ENCODE measurements around the gene PXDN.
"Not testable (repeated sequence)": the region's sequence is repeated elsewhere in the genome, so short reads cannot be mapped to it uniquely, and the experiment has no call there.

The PXDN gene

DNA sequence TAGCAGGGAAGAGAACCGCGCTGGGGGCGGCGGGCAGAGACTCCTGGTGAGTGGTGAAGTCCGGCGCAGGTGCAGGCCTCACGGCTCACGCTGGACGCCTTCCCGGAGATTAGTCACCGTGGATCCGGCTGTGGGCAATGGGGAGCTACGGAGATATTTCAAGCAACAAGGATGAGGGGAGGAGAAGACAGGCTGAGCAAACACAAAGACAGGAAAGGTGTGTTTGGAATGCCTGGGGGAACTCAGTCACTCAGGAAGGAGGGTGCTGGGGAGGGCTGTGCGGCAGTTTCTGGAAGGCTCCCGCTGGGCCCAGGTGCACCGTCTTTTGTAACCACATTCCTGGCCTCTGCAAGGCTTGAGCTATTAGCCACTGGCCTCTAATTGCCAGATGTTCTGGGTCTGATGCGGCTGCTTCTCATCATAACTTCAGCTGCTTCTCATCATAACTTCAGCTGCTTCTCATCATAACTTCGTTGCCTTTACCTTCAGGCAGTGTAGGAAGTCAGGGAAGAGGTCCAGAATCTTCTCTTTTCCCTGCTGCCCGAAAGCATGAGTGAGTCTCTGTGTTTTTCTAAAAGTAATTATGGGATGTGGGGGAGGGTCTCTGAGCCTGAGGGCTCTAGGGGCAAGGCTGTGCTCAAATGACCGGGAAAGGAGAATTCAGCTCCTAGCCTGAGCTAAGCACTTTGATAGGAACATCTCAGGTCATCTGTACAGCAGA, 118.9 kb downstream of the PXDN start:
- FAIRE-seq, result no peak

DNA sequence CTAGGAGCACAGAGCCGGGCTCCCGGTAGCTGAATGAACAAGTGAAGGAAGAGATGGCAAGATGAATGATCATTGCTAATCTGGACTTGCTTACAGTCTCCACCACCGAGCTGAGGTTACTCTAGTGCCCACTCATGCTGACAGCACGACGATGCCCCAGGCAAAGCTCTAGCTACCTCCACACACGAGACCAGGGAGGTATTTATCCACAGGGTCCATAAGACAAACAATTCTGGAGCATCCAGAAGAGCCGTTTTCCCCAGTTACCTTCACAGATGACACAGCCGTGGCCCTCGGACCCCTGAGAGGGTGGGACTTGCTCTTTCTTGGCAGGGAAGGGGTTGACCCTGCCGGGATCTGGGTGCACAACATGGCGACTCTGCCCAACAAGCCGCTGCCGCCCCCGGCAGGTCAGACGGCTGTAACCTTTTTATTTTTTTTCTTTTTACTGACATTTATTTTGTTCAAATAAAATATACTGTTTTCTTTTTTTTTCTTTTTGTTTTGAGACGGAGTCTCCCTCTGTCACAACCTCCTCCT, 120.3 kb downstream of the PXDN start:
- FAIRE-seq, result no peak

DNA sequence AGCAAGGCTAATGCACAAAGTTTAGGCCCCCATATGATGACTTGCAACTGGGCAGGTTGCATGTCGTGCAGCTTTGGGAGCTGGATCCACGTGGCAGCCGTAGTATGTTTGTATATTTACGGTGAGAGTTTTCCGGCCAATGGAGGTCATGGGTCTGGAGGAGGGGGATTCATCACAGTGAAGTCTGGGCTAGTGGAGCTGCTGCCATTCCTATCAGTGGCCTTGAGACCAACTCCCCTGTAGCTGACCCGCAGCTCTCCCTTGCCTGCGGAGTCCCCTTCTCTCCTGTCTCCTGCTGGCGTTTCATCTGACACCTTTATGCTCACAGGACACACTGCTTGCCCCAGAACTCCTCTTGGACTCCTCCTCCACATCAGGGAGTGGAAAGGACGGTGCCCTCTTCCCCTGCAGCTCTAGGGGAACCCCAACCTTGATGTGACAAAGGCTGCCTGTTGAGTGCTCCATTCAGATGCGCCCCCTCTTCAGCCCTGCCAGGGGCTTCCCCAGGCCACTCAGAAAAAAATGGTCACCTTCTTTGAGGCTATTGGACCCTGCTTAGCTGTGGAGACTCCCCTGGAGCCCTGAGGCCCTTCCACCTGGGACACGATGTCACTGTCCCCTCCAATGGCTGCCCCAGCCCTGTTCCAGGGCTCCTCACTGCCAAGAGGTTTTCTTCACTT, 121.7 kb downstream of the PXDN start:
- FAIRE-seq, result no peak

DNA sequence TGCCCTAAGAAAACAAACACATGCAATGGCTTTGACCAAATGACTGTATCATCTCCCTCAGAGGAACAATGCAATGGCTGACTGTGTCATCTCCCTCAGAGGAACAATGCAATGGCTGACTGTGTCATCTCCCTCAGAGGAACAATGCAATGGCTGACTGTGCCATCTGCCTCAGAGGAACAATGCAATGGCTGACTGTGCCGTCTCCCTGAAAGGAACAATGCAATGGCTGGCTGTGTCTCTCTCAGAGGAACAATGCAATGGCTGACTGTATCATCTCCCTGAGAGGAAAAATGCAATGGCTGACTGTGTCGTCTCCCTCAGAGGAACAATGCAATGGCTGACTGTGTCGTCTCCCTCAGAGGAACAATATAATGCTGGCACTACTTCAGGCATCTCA, 122.3 kb downstream of the PXDN start:
- not testable (repeated sequence) for FAIRE-seq

DNA sequence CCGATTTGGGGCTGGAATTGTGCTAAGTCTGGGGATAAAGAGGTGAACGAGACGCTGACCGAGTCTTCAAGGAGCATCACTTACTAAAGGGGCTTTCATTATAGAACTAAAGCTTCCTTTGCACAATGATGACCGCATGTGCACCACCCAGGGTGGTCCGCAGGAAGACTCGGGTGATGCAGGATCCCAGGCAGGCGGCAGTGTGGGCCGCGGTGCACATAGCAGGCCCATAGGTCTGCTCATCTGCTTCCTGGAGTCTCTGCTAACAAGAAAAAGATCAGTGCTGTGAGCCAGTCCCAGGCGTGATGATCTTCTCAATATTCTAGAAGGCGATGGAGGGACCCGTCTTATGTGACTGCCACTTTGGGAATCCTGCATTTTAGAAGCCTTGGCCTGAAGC, 122.8 kb downstream of the PXDN start:
- FAIRE-seq, result no peak

DNA sequence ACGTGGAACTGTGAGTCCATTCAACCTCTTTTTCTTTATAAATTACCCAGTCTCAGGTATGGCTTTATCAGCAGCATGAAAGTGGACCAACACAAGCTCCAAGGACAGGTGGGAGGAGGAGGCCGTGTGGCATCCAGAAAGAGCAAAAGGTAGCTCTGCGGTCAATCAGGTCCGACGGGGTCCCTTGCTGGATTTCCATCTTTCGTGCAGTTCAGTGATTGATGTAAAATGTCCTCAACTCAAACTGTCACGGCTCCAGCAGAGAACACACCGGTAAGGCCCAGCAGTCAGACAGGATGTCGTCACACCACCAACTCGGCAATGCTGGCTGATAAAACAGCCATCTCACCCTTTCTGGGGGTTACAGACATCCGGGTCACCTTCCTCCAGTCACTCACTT, 123.3 kb downstream of the PXDN start:
- no peak for FAIRE-seq

DNA sequence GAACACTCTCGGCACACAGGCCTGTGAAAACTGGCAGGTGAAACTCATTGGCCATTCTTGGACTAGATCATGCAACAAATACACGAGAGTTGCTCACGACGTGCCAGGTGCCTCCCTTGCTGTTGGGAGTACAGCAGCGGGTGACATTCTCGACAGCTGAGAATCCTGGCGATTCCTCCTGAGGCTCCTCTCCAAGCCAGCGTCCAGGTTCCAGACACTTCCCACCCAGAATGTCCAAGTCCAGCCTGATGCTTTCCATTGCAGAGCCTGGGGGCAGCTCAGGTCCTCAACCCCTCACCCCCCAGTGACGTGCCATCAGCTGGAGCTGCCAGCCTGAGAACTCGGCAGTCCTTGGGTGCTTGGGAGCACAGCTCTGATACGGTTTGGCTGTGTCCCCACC, 124.2 kb downstream of the PXDN start:
- no peak for FAIRE-seq

DNA sequence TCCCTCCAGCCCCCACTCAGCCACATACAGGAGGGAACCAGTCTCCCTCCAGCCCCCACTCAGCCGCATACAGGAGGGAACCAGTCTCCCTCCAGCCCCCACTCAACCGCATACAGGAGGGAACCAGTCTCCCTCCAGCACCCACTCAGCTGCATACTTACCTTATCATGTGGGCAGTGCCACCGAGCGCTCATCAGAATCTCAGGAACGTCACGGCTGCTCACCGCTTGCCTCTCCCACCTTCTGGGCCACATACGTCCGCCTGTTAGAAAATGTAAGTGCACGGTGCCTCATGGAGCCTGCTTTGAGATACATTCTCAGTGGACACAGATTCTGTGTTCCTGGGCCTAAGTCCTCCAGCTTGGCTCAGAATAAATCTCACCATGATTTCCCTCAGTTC, 124.8 kb downstream of the PXDN start:
- FAIRE-seq, result no peak

DNA sequence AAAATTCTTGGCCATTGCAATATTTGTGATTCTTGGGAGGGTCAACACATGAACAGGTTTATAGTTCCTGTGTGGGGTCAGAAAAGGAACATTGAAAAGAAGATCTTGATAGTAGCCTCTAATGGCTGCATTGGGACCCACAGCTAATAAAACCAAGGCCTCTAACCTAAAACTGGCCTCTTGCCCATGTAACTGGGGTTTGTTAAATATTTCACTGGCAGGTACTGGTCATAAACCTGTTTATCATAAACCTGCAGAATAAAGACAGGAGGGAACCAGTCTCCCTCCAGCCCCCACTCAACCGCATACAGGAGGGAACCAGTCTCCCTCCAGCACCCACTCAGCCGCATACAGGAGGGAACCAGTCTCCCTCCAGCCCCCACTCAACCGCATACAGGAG, 125.3 kb downstream of the PXDN start:
- no peak for FAIRE-seq

DNA sequence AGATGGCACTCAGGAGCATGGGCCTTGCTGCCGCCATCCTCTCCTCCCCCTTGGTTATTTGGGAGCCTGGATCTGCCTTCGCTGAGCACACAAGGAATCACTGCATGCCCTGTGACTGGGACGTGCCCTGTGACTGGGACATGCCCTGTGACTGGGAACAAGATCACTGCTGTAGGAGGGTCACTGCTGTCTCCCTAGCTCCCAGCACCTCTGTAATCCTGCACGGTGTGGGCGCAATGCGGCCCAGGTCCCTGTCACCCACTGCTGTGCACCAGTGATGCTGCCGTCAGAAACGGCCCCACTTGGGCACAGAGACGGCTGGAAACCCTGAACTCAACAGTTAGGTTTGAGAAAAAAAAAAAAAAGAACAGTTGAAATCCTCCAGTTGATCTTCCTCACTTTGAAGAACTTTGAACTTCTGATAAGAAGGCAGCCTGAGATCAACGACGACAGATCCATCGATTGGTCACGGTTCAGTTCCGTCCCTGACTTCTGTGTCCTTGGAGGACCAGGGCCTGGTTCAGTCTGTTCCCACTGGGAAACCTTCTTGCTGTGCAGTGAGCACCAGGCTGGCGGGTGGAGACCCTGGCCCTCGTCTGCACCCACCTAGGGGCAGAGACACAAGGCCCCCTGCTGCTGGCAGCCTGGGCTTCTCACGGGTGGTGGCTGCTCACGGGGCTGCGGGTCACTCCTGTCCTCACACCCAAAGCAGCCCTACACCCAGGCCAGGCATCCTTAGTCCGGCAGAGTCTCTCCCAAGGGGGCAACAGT, 125.9 kb downstream of the PXDN start:
- FAIRE-seq, result no peak

DNA sequence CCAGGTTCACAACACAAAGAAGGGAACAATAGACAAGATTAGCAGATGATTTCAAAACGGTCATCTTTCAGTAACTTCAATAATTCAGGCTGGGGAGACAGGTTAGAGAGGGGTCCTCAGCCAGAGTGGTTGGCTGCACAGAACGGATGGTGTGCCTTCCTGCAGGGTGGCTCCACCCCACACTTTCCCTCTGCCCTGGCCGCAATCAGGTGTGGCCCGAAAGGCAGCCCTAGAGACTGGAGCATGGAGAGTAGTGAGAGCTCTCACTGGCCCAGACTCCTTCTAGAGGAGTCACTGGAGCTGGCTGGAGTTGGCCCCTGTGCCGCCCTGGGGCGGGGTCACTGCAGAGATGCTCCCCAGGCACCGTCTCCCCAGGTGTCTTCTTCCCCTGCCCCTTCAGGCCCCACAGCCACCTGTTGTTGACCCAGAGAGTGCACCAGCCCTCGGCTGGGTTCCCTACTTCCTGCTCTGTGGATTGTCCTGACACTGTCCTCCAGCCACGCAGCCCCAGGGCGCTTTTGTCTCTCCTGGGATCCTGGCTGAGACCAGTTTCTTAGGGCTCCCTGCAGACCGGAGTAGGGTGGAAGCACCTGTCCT, 126.8 kb downstream of the PXDN start:
- no peak for FAIRE-seq

DNA sequence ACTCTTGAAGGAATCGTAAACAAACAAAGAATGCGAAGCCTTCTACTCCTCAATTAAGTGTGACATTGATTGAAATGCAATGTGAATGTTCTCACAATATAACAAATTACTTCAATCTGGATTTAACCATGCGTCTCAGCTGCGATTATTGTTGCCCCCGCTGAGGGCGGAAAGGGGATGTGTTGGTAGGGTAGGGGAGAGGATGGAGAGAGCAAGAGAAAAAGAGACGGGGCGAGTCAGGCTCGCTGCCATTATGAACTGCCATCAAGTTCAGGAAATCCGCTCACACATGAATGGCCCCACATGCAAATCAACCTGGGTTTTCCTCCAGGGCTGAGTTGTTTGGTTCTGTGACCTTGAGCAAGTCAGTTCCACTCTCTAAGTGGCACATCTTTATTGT, 129.8 kb downstream of the PXDN start:
- FAIRE-seq, result no peak

DNA sequence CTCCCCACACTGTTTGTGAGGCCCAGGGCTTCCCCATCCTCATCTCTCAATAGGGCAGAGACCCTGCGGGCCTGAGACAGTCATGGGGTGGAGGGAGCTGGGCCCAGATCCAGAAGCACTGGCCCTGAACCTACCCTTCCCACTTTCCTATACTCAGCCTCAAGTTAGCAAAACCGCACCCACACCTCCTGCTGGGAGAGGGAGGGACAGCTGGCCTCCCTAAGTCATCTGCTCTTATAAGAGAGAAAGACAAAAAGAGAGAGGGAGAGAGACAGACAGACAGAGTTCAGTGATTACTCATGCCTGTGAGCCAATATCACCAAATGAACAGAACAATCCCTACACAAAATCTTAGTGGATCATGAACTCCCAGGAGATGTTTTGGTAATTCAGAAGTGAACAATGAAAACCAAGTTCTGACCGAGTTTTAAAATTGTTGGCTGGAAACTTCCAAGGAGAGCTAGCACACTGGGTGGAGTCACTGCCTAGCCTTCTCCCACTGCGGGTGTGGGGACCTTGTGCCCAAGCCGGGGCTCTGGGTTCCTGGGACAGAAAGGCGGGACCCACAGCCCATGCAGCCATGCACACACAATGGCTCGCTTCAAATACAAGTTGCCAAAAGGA, 130.5 kb downstream of the PXDN start:
- FAIRE-seq, result no peak

DNA sequence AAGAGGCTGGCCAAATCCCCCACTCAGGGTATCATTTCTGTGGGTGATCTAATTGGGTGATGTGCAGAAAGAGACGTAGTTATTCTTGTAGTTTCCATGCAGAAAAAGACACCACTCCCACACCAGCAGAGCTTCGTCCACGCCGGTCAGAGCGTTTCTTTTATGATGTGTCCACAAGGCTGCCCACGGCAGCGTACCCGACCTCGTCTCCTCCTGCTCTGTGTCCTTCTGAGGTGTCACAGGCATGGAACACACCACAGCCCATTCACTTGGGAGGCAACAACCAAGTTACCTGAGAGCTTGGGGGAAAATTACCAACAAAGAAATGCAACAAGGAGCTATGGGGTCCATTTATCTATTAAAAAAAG, 131.3 kb downstream of the PXDN start:
- FAIRE-seq, result no peak

DNA sequence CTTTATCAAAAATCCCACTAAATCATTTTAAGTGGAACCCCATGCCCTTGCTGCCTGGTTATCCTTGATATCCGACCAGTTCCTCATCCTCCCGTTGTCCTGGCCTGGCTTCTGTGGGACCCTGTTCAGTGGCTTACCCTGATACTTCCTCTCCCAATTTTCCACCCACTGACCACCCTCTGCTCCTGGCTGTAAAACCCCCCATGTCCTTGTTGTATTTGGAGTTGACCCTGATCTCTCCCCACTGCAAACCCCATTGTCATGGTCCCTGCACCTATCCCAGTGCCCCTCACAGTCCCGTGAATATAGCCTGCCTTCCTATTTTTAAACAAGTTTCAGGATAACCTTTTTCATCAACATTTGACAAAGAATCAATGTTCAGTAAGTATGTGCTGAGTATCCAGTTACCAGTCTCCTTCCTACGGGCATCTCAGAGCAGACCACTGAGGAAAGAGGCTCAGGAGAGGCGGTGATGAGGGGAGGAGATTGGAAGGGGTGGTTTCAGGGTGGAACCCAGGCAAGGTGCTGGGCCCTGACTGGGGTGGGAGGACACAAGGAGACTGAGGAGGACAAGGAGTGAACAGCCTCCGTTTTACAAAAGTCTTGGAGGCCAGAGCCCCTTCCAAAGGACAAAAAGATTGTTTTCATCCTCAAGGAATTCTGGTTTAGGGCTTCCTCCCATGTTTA, 131.8 kb downstream of the PXDN start:
- FAIRE-seq, result no peak

DNA sequence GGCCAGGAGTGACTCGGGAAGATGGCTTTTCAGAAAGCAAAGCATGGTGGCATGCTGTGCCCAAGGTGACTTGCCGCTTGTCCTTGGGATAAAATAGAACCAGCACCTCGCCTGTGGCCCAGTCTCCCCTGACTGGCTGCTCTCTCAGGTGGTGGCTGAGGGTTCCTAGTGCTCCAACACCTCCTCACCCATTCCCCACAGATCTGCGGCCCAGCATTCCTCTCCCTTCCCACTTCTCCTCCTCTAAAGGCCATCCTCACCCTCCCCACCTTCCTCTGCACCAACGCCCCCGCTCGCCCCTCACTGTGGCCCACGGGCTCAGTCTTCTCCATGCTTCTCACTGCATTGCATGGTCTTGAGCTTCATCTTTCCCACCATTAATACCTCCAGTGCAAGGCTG, 132.4 kb downstream of the PXDN start:
- FAIRE-seq, result no peak

DNA sequence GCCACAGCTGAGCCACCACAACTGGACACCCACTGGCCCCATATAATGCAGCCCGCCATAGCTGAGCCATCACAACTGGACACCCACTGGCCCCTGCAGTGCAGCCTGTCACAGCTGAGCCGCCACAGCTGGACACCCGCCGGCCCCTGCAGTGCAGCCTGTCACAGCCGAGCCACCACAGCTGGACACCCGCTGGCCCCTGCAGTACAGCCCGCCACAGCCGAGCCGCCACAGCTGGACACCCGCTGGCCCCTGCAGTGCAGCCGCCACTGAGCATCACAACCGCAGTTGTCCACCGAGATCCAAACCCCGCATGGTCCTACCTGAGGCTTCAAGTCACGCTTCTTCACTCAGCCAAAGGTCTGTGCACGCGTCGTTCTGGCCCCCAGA, 134.2 kb downstream of the PXDN start:
- FAIRE-seq, result no peak

DNA sequence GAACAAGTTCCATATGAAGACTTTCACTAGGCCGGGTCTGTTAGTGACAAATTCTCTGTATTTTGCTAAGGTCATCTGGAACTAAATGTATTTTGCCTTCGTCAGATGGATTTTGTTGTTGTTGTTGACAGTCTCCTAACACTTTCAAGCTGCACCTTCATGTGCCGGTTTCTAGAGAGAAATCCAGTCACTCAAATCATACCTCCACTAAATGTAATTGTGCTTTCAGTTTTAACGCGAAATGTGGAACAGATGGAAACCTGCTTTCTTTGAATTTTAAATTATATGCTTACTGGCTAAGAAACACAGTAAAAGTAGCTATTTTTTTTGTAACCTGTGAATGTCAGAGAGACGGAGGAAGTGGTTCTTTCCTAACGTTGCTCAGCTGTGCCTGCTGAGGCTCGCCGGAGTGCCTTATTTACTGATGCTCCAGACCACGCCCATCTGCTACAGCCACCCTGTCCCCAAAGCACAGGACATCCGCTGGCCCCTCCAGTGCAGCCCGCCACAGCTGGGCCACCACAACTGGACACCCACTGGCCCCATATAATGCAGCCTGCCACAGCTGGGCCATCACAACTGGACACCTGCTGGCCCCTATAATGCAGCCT, 134.7 kb downstream of the PXDN start:
- no peak for FAIRE-seq

DNA sequence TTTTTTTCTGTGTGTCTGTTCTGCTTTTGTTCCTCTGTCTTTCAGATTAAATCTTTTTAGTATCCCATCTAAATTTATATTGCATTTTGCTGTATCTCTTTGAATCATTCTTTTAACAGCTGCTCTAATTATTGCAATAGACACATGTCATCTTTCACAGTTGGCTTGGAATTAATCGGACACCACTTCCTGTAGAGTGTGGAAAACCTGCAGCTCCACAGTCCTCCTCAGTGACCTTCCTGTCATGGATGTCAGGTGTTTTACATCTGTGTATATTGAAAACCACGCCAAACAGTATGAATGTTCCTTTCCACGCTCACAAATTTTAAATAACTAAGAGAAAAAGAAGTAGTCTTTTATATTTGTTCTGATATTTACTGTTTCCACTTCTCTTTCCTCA, 135.3 kb downstream of the PXDN start:
- FAIRE-seq, result no peak

DNA sequence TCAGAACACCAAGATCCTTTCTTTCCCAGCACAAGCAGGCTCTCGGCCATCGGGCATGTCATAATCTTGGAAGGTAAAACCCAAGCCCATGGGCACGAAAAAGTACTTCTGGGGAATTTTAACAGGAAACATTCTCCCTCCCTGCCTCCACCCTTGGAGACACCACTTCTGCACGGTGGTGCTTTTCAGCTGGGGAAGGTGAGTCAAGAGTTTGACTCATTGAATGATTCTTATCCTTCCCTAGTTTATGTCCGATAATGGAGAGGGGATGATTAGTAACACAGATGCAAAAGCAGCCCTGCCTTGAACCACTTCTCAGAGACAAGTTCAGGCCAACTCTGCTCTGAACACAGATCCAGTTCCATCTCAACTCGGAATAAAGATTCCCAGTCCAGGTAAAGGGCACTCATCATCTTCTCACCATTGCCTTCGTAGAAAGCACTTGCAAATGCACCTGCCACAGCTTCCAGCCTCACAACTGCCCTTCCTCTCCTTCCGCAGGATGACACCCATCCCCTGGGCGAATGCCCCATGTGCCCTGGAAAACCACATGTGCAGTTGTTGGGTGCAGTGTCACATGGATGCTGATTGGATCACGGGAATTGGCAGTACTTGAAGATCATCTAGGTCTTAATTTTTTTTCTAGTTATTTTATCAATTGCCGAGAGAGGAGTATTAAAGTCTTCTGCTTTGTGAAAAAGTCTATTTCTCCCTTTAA, 136.2 kb downstream of the PXDN start:
- FAIRE-seq, result no peak
